Panc1 (cell line): Measurements from ENCODE around the gene PLEKHA8. TPM values are rescaled to one million over a fixed set of nuclear protein-coding genes. Genes with fewer than 3 reads are reported as not detected.
"Not testable (repeated sequence)": the region's sequence is repeated elsewhere in the genome, so short reads cannot be mapped to it uniquely, and the experiment has no call there.

Experiments used
- ATAC-seq: fragments of 200-7000 bp; cut with Tn5 transposase; 2 replicates; pipeline ENCODE4 v1.9.1; 2020; ENCODE audit warnings: mild to moderate bottlenecking, moderate library complexity
- BruUV-seq: library from RNA; stranded (reverse); fragments of 400-500 nt; replicated peaks from 2 replicates; lab custom pipeline; 2021; lab: Mats Ljungman, UMichigan
- CTCF ChIA-PET: fragments of 300-600 bp; sonication (Branson Sonifier 250); formaldehyde crosslinking; loops from one replicate; lab custom pipeline; 2022; ENCODE audit warnings: antibody characterized with exemption; lab: Charles Lee
- POLR2A ChIA-PET: fragments of 300-600 bp; sonication (Branson Sonifier 250); formaldehyde crosslinking; loops from one replicate; lab custom pipeline; 2022; ENCODE audit warnings: antibody characterized with exemption; lab: Charles Lee
- DNase-seq: peaks from one replicate; pipeline ENCODE4 v3.0.0-alpha.2; 2010; ENCODE audit warnings: low read depth, low spot score
- H3K27ac ChIP-seq: 2 replicates; pipeline ENCODE4 v1.5.1; 2011; ENCODE audit warnings: mild to moderate bottlenecking, low read length, inconsistent platforms
- H3K27me3 ChIP-seq: fragments of 200-500 bp; sonication (Bioruptor generic); 2 replicates; pipeline ENCODE4 v1.6.0; 2014; ENCODE audit warnings: low read length, inconsistent platforms; ENCODE audit not compliant: control insufficient read depth, insufficient read depth
- H3K36me3 ChIP-seq: fragments of 200-500 bp; sonication (Bioruptor generic); 2 replicates; pipeline ENCODE4 v1.5.1; 2014; ENCODE audit warnings: inconsistent platforms, mild to moderate bottlenecking, low read length, moderate library complexity; ENCODE audit not compliant: control insufficient read depth, insufficient read depth
- H3K4me1 ChIP-seq: 2 replicates; pipeline ENCODE4 v1.5.1; 2011; ENCODE audit warnings: inconsistent platforms, mild to moderate bottlenecking, low read length, moderate library complexity; ENCODE audit not compliant: control insufficient read depth, insufficient read depth
- H3K4me3 ChIP-seq, 2 experiments: 2 replicates each; pipeline ENCODE4 v1.5.1; 2011 to 2012; ENCODE audit warnings: low read depth in 2 of 2, low read length in 2 of 2, mild to moderate bottlenecking in 2 of 2, inconsistent platforms in 1 of 2, moderate library complexity in 1 of 2
- H3K9me3 ChIP-seq: fragments of 200-500 bp; sonication (Bioruptor generic); 2 replicates; pipeline ENCODE4 v1.5.1; 2014; ENCODE audit warnings: low read depth, mild to moderate bottlenecking, inconsistent platforms, low read length, moderate library complexity; ENCODE audit not compliant: control insufficient read depth, insufficient read depth
- POLR2AphosphoS5 ChIP-seq: IDR thresholded peaks from 2 replicates; pipeline ENCODE4 v1.6.1; 2012; ENCODE audit warnings: mild to moderate bottlenecking, low read depth, low read length, moderate library complexity
- REST ChIP-seq, 2 experiments: IDR thresholded peaks; 2 replicates each; pipeline ENCODE4 v1.6.1; 2011 to 2012; ENCODE audit warnings: low read depth in 2 of 2, control low read depth in 1 of 2, low read length in 1 of 2, mild to moderate bottlenecking in 1 of 2, moderate library complexity in 1 of 2; ENCODE audit not compliant: insufficient read depth in 1 of 2
- SIN3A ChIP-seq: IDR thresholded peaks from 2 replicates; pipeline ENCODE4 v1.6.1; 2012; ENCODE audit warnings: low read depth, mild to moderate bottlenecking, low read length, moderate library complexity, borderline replicate concordance; ENCODE audit not compliant: insufficient read depth
- TCF7L2 ChIP-seq: IDR thresholded peaks from 2 replicates; pipeline ENCODE4 v1.6.1; 2011; ENCODE audit warnings: mild to moderate bottlenecking, low read depth, low read length, inconsistent platforms
- in situ Hi-C: cut with HindIII; loops from 2 replicates; pipeline ENCODE4 v1.10.0; 2016; ENCODE audit warnings: low sequenced_read_pairs, low pct_unique_long_range_greater_than_20kb
- intact Hi-C: fragments of 100-400 bp; cut with micrococcal nuclease; formaldehyde crosslinking; loops from one replicate; pipeline ENCODE4 v1.10.0; 2022; ENCODE audit not compliant: unreplicated experiment
- total RNA-seq: library from RNA; stranded (reverse); gene quantifications from one replicate; pipeline ENCODE4 v1.2.1, GENCODE V29; 2021; ENCODE audit not compliant: unreplicated experiment
- TF ChIP-seq, protein P1 (sequence below): fragments of 450-650 bp; IDR thresholded peaks from 2 replicates; pipeline ENCODE4 v1.5.1; 2017; ENCODE audit warnings: mild to moderate bottlenecking

PLEKHA8 gene
- total RNA-seq, 1 experiment from 2014 or later, result 20.7 TPM

DNA sequence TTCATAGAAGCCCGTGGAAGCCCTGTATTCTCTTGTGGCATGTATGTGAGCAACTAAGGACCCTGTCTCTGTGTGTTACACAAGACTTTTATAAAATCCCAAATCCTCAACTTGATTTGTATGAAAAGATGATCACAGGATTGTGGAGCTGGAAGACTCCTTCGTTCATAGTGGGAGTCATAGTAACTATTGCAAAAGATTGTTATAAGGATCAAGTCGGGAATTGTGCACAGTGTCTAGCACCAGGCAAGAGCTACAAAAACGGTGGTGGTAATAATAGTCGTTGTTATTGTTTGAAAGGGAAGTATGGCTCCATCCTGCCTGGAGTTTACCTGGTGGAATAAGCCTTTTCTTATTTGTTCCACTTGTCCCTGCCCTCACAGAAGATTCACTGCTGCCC is 63.8 kb downstream of the PLEKHA8 start:
- in situ Hi-C loops (no loop called here), intact Hi-C loops (no loop called here)
- Histone ChIP-seq H3K9me3 (no peaks in the 10 kb centered on the region), H3K4me1 (no peaks in the 10 kb centered on the region), H3K27ac (no peak overlapping the region), H3K27me3 (no peaks in the 10 kb centered on the region), H3K36me3 (no peaks in the 10 kb centered on the region), H3K4me3 (no peak overlapping the region)
- no TSS peak for BruUV-seq
- DNase-seq (no peak), ATAC-seq (no peak)
- POLR2A ChIA-PET, result no interaction called here
- TF ChIP-seq SIN3A (no peak), REST (IDR thresholded peaks at IDR 0.05; ENCODE audit: insufficient read depth in 1 of 2, low read depth in 2 of 2, low read length in 1 of 2) (no peak), POLR2AphosphoS5 (no peak), TCF7L2 (no peak)
- TF ChIP-seq, protein P1, sequence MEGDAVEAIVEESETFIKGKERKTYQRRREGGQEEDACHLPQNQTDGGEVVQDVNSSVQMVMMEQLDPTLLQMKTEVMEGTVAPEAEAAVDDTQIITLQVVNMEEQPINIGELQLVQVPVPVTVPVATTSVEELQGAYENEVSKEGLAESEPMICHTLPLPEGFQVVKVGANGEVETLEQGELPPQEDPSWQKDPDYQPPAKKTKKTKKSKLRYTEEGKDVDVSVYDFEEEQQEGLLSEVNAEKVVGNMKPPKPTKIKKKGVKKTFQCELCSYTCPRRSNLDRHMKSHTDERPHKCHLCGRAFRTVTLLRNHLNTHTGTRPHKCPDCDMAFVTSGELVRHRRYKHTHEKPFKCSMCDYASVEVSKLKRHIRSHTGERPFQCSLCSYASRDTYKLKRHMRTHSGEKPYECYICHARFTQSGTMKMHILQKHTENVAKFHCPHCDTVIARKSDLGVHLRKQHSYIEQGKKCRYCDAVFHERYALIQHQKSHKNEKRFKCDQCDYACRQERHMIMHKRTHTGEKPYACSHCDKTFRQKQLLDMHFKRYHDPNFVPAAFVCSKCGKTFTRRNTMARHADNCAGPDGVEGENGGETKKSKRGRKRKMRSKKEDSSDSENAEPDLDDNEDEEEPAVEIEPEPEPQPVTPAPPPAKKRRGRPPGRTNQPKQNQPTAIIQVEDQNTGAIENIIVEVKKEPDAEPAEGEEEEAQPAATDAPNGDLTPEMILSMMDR, result no peak
- CTCF ChIA-PET, result no interaction called here

GRCh38 chr7:30093420-30093952 is 65.3 kb downstream of the PLEKHA8 start:
- CTCF ChIA-PET, result interaction anchor here (0.6 kb wide), 1 partner anchor 15 kb away, joined by 3 read pairs; no protein-coding TSS in a partner anchor
- Histone ChIP-seq H3K9me3 (no peaks in the 10 kb centered on the region), H3K4me3 (no peak overlapping the region), H3K4me1 (no peaks in the 10 kb centered on the region), H3K36me3 (no peaks in the 10 kb centered on the region), H3K27me3 (no peaks in the 10 kb centered on the region), H3K27ac (no peak overlapping the region)
- intact Hi-C loops, result no loop called here
- DNase-seq (no peak), ATAC-seq (peak; percentile 51; the same call in 1 of the 2 replicates)
- no TSS peak for BruUV-seq
- in situ Hi-C loops, result no loop called here
- TF ChIP-seq, protein P1, result no peak
- TF ChIP-seq TCF7L2 (no peak), SIN3A (no peak), POLR2AphosphoS5 (no peak), REST (IDR thresholded peaks at IDR 0.05; ENCODE audit: insufficient read depth in 1 of 2, low read depth in 2 of 2, low read length in 1 of 2) (no peak)
- POLR2A ChIA-PET, result no interaction called here

- in situ Hi-C loops, H3K4me3 ChIP-seq, H3K4me1 ChIP-seq, CTCF ChIA-PET, POLR2A ChIA-PET, H3K27ac ChIP-seq, DNase-seq, H3K9me3 ChIP-seq, H3K27me3 ChIP-seq, BruUV-seq, intact Hi-C loops, ATAC-seq, H3K36me3 ChIP-seq: not testable (repeated sequence)
These were observed 70.4 kb downstream of the PLEKHA8 start for GRCh38 chr7:30098599-30098998.
